GM19240 (cell line): ENCODE data around the gene LTB4R2.
A peak's percentile ranks its signal among the peaks of the same experiment; 100 is the strongest.

Source experiments
- DNase-seq: peaks from one replicate; pipeline ENCODE4 v3.0.0; 2011; ENCODE audit warnings: low spot score; ENCODE audit not compliant: insufficient read length

LTB4R2 gene

GRCh38 chr14:24298892-24299254 is 11.1 kb upstream of the LTB4R2 start:
- DNase-seq: no peak

GRCh38 chr14:24299255-24300191 is 10.4 kb upstream of the LTB4R2 start, which contains the start of the genes DHRS1 and NOP9:
Gene DHRS1 (minus strand): TSS chr14:24299780. CDS start chr14:24299106, 674 bp downstream.
Gene NOP9 (plus strand): TSS chr14:24299850. CDS start chr14:24299955, 105 bp downstream.
- DNase-seq: peak; percentile 88

GRCh38 chr14:24300326-24300980 is 9.5 kb upstream of the LTB4R2 start:
- DNase-seq: no peak

- DNase-seq: no peak
Measured at GRCh38 chr14:24304019-24304387, 5.9 kb upstream of the LTB4R2 start.

- no peak for DNase-seq
Measured at GRCh38 chr14:24307156-24307574, 2.8 kb upstream of the LTB4R2 start.

- DNase-seq: peak; percentile 65
Measured at GRCh38 chr14:24307575-24308341, 2.2 kb upstream of the LTB4R2 start, which contains the start of gene CIDEB. Gene CIDEB (minus strand): TSS chr14:24307977. CDS start chr14:24307858, 119 bp downstream.

- no peak for DNase-seq
Measured at GRCh38 chr14:24308342-24309124, 1.4 kb upstream of the LTB4R2 start.

- DNase-seq: no peak
Measured at GRCh38 chr14:24310265-24310645, 315 bp downstream of the LTB4R2 start.

GRCh38 chr14:24310646-24311604 is 985 bp downstream of the LTB4R2 start, which contains the start of gene LTB4R:
Gene LTB4R (plus strand): TSS chr14:24311502. CDS start chr14:24315652, 4,150 bp downstream.
- DNase-seq: peak; percentile 55

- no peak for DNase-seq
Measured at GRCh38 chr14:24311837-24312615, 2.1 kb downstream of the LTB4R2 start.

GRCh38 chr14:24312736-24313507 is 3.0 kb downstream of the LTB4R2 start:
- DNase-seq: peak; percentile 46

- DNase-seq: no peak
Measured at GRCh38 chr14:24313913-24314312, 4.0 kb downstream of the LTB4R2 start.

- no peak for DNase-seq
Measured at GRCh38 chr14:24314377-24315193, 4.6 kb downstream of the LTB4R2 start.

- no peak for DNase-seq
Measured at GRCh38 chr14:24315243-24315806, 5.4 kb downstream of the LTB4R2 start.

- no peak for DNase-seq
Measured at GRCh38 chr14:24315807-24316596, 6.1 kb downstream of the LTB4R2 start.

GRCh38 chr14:24316597-24316950 is 6.6 kb downstream of the LTB4R2 start:
- no peak for DNase-seq
